ENCODE data around the gene PRKG1.
"Not testable (repeated sequence)": the region's sequence is repeated elsewhere in the genome, so short reads cannot be mapped to it uniquely, and the experiment has no call there.

PRKG1 gene

GRCh38 chr10:51745397-51745796 lies 671.1 kb downstream of the PRKG1 start:
- DNase-seq (ENCODE audit: insufficient read length) (no peak), FAIRE-seq (no peak)
- TF ChIP-seq POLR2A (IDR thresholded peaks at IDR 0.05; ENCODE audit: low read depth, low read length) = no peak
- TF ChIP-seq TAF1 (IDR thresholded peaks at IDR 0.05; ENCODE audit: borderline replicate concordance, low read depth, low read length) = no peak
- no peak for TF ChIP-seq POLR2AphosphoS5 (IDR thresholded peaks at IDR 0.05; ENCODE audit: low read depth, low read length)

DNA sequence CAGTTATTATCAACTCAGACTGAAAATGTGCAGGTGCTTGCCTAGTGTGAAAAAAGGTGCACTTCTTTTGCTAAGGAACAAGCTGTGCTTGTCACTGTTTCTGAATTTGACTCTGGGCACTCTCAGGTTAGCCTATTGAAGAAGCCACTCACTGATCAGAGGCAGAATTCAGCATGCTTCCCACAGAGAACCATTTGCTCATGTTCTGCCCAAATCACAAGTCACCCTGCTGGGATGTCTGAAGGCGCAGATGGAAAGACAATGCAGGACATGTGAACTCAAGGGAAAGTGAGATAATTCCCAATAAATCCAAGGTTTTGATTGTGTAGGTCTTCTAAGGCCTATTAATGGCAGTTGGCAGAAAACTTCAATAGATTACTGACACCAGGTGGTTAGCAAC lies 672.9 kb downstream of the PRKG1 start:
- TF ChIP-seq TAF1 (IDR thresholded peaks at IDR 0.05; ENCODE audit: borderline replicate concordance, low read depth, low read length) = no peak
- TF ChIP-seq POLR2AphosphoS5 (IDR thresholded peaks at IDR 0.05; ENCODE audit: low read depth, low read length) = no peak
- no peak for TF ChIP-seq POLR2A (IDR thresholded peaks at IDR 0.05; ENCODE audit: low read depth, low read length)
- no peak for DNase-seq (ENCODE audit: insufficient read length)
- FAIRE-seq = no peak

DNA sequence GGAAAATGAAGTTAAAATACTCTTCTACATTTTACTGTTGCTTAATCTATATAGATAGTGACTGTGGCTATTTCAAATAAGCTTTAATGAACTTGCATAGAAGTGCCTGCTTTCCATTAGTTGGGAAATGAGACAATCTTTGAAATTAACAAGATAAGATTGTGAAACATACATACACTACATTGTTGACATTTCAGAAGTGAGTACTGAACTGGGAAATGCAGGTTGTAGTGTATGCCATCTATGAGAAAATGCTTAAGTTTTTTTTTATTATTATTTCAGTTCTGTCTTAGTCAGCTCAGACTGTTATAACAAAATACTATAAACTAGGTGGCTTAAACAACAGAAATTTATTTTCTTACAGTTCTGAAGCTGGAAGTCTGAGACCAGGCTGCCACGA lies 674.7 kb downstream of the PRKG1 start:
- no peak for DNase-seq (ENCODE audit: insufficient read length)
- no peak for FAIRE-seq
- TF ChIP-seq POLR2A (IDR thresholded peaks at IDR 0.05; ENCODE audit: low read depth, low read length) = no peak
- TF ChIP-seq POLR2AphosphoS5 (IDR thresholded peaks at IDR 0.05; ENCODE audit: low read depth, low read length) = no peak
- TF ChIP-seq TAF1 (IDR thresholded peaks at IDR 0.05; ENCODE audit: borderline replicate concordance, low read depth, low read length) = no peak

DNA sequence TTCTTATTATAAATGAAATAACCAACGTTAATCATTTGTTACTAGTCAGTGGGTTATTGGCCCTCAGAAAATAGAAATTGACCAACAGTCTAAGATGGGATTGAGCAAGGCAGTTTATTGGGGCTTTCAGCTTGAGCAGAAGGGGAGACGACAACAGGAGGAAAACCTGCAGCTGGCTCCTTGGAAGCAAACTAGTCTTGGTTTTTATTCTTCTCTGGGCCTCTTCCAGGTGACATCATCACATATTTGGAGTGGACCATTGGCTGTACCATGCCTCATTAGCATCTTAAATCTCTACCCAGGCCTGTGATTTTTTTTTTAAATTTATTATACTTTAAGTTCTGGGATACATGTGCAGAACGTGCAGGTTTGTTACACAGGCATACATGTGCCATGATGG lies 684.1 kb downstream of the PRKG1 start:
- no peak for FAIRE-seq
- no peak for TF ChIP-seq POLR2AphosphoS5 (IDR thresholded peaks at IDR 0.05; ENCODE audit: low read depth, low read length)

DNA sequence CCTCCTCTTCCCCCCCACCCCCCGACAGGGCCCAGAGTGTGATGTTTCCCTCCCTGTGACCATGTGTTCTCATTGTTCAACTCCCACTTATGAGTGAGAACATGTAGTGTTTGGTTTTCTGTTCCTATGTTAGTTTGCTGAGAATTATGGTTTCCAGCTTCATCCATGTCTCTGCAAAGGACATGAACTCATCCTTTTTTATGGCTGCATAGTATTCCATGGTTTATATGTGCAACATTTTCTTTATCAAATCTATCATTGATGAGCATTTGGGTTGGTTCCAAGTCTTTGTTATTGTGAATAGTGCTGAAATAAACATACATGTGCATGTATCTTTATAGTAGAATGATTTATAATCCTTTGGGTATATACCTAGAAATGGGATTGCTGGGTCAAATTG lies 684.6 kb downstream of the PRKG1 start:
- not testable (repeated sequence) for FAIRE-seq; DNase-seq (ENCODE audit: insufficient read length)

More for the DNA sequence above, 684.1 kb downstream of the PRKG1 start:
- DNase-seq (ENCODE audit: insufficient read length) = no peak

DNA sequence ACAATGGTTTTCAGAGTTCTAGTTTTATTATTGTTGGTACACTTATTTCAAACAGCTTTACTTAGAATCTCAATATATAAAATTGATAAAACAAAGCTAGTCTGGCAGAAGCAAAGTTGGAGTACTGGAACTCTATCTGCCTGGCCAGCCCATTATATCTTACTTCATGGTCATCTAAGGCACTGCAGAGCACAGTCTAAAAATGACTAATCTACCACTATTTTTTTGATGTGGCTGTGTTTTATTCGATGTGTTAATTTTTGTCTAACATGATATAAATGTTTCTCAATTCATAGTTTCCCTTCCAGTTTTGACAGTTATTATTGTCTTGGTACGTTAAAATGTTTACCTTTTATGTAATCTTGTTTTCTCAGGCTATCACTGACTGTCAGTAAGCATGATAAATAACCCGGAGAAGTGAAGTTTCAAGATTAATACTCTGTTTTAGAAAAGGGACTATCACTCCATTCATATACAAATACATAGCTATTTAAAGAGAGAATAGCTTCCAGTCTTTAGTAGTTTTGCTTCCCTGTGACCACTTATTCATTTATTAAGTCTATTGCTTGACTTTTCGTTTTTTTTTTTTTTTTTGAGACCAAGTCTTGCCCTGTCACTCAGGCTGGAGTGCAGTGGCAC lies 685.7 kb downstream of the PRKG1 start:
- no peak for FAIRE-seq
- TF ChIP-seq POLR2AphosphoS5 (IDR thresholded peaks at IDR 0.05; ENCODE audit: low read depth, low read length) (no peak), TAF1 (IDR thresholded peaks at IDR 0.05; ENCODE audit: borderline replicate concordance, low read depth, low read length) (no peak)

DNA sequence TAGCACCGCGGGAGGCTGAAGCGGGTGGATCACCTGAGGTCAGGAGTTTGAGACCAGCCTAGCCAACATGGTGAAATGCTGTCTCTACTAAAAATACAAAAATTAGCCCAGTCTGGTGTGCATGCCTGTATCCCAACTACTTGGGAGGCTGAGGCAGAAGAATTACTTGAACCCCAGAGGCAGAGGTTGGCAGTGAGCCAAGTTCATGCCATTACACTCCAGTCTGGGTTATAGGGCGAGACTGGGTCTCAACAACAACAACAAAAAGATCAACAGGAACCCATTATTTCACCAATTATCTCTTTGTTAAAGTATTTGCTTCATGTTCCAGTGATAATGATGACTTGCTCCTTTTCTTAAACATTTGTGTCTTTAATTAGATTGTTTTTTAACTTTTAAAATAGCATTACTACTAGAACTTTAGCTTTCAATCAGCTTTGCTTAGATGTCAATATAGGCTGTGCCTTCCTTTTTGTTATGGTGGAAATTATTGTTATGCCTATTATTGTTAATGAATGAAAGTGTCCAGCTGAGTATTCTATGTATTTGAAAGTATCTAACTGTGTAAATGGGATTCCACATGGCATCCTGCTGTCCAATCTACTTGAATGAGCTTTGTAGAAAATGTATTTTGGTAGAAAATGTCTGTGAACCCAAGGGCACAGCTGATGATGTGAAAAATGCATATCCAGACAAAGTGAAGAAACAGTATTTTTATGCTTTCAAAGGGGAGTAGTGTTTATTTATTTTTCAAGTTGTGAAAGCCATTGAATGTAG lies 686.8 kb downstream of the PRKG1 start:
- TF ChIP-seq TAF1 (IDR thresholded peaks at IDR 0.05; ENCODE audit: borderline replicate concordance, low read depth, low read length) (no peak), POLR2AphosphoS5 (IDR thresholded peaks at IDR 0.05; ENCODE audit: low read depth, low read length) (no peak), POLR2A (IDR thresholded peaks at IDR 0.05; ENCODE audit: low read depth, low read length) (no peak)
- DNase-seq (ENCODE audit: insufficient read length) = no peak
- no peak for FAIRE-seq

More for the DNA sequence above, 685.7 kb downstream of the PRKG1 start:
- DNase-seq (ENCODE audit: insufficient read length) = no peak

DNA sequence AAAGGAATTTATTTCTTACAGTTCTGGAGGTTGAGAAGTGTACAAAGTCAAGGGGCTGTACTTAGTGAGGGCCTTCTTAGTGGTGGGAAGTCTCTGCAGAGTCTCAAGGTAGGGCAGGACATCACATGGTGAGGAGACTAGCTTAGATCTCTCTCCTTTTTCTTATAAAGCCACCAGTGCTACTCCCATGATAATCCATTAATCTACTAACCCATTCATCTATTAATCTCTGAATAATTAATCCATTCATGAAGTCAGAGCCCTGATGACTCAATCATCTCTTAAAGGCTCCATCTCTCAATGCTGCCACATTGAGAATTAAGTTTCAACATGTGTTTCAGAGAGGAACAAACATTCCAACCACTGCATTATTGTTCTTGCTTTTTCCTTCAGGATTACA lies 689.5 kb downstream of the PRKG1 start:
- FAIRE-seq = no peak

DNA sequence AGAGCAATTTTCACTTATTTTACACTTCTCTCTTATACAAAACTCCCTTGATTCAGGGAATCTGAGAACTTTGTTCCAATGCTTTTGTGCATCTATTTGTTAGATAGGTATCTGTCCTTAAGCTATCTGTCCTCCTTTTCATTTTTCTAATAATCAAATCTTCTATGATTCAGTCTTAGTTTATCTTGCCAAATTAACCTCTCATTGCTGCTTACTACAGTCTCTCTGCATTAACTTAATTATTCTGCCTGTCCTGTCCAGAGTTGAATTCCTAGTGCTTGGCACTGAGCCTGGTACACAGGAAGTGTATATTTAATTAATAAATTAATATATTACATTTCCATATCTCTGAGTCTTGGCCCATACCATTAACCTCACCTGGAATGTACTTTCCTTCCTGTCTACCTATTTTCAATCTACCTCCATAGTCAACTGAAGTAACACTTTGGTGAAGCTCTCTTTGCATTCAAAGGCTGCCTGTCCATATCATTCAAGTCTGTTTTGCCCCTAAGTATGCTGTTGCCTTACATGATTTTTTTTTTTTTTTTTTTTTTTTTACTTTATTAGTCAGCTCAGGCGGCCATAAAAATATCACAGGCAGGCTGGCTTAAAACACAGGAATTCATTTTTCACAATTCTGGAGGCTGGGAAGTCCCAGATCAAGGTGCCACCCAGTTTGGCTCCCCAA lies 691.1 kb downstream of the PRKG1 start:
- DNase-seq (ENCODE audit: insufficient read length) (no peak), FAIRE-seq (no peak)

More for the DNA sequence above, 689.5 kb downstream of the PRKG1 start:
- TF ChIP-seq POLR2AphosphoS5 (IDR thresholded peaks at IDR 0.05; ENCODE audit: low read depth, low read length) (no peak), TAF1 (IDR thresholded peaks at IDR 0.05; ENCODE audit: borderline replicate concordance, low read depth, low read length) (no peak)
- DNase-seq (ENCODE audit: insufficient read length) = no peak

DNA sequence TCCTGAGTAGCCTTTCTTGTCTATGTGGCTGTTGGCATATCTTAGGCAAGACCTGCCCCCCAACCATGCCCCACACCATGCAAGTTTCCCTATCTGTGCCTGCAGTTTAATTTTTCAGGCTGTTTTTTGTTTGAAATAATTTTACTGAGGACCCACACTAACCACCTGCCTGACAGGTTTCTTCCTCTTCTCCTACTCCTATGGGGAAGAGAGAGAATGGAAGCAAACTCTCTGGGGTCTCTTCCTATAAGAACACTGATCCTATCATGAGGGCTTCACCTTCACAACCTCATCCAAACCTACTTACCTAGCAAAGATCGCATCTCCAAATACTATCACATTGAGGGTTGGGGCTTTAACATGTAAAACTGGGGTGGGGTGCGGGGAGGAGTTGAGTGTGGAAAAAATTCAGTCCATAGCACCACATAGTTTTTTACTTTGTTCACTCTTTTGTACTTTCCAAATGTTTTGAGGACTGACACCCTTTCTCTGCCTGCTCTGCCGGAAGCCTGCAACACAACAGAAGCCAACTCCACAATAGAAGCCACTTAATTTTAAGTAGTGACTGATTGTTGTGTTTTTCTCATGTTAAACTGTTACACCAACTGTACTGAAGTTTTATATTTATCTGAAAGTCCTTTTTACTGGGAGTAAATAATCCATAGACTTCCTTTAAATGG lies 692.3 kb downstream of the PRKG1 start:
- DNase-seq (ENCODE audit: insufficient read length) (no peak), FAIRE-seq (no peak)
- no peak for TF ChIP-seq POLR2A (IDR thresholded peaks at IDR 0.05; ENCODE audit: low read depth, low read length)
- TF ChIP-seq TAF1 (IDR thresholded peaks at IDR 0.05; ENCODE audit: borderline replicate concordance, low read depth, low read length) = no peak
- no peak for TF ChIP-seq POLR2AphosphoS5 (IDR thresholded peaks at IDR 0.05; ENCODE audit: low read depth, low read length)

More for the DNA sequence above, 691.1 kb downstream of the PRKG1 start:
- no peak for TF ChIP-seq POLR2AphosphoS5 (IDR thresholded peaks at IDR 0.05; ENCODE audit: low read depth, low read length)
- TF ChIP-seq POLR2A (IDR thresholded peaks at IDR 0.05; ENCODE audit: low read depth, low read length) = no peak
- TF ChIP-seq TAF1 (IDR thresholded peaks at IDR 0.05; ENCODE audit: borderline replicate concordance, low read depth, low read length) = no peak

- FAIRE-seq (no peak), DNase-seq (ENCODE audit: insufficient read length) (no peak)
- TF ChIP-seq POLR2A (IDR thresholded peaks at IDR 0.05; ENCODE audit: low read depth, low read length) = no peak
- TF ChIP-seq POLR2AphosphoS5 (IDR thresholded peaks at IDR 0.05; ENCODE audit: low read depth, low read length) = no peak
- no peak for TF ChIP-seq TAF1 (IDR thresholded peaks at IDR 0.05; ENCODE audit: borderline replicate concordance, low read depth, low read length)
Measured at GRCh38 chr10:51767103-51767763, 692.9 kb downstream of the PRKG1 start.
